ENCODE results near the gene RASA2.

GRCh38 chr3:141618103-141618910, 131.5 kb downstream of the RASA2 start:
- TF ChIP-seq POLR2AphosphoS5 (IDR thresholded peaks at IDR 0.05; ENCODE audit: low read depth) (no peak), EZH2 (IDR thresholded peaks at IDR 0.05; ENCODE audit: low read depth, unreplicated experiment) (no peak), REST (IDR thresholded peaks at IDR 0.05; ENCODE audit: unreplicated experiment) (no peak), NANOG (IDR thresholded peaks at IDR 0.05; ENCODE audit: borderline replicate concordance) (no peak), EZH2phosphoT487 (IDR thresholded peaks at IDR 0.05; ENCODE audit: unreplicated experiment) (no peak), ZNF114 (CRISPR knock-in tag; IDR thresholded peaks at IDR 0.05) (no peak)
- TF ChIP-seq, protein P1, sequence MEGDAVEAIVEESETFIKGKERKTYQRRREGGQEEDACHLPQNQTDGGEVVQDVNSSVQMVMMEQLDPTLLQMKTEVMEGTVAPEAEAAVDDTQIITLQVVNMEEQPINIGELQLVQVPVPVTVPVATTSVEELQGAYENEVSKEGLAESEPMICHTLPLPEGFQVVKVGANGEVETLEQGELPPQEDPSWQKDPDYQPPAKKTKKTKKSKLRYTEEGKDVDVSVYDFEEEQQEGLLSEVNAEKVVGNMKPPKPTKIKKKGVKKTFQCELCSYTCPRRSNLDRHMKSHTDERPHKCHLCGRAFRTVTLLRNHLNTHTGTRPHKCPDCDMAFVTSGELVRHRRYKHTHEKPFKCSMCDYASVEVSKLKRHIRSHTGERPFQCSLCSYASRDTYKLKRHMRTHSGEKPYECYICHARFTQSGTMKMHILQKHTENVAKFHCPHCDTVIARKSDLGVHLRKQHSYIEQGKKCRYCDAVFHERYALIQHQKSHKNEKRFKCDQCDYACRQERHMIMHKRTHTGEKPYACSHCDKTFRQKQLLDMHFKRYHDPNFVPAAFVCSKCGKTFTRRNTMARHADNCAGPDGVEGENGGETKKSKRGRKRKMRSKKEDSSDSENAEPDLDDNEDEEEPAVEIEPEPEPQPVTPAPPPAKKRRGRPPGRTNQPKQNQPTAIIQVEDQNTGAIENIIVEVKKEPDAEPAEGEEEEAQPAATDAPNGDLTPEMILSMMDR (conservative IDR thresholded peaks at IDR 0.05; ENCODE audit: low read depth in 2 of 2) = no peak
- TF ChIP-seq, protein P2, sequence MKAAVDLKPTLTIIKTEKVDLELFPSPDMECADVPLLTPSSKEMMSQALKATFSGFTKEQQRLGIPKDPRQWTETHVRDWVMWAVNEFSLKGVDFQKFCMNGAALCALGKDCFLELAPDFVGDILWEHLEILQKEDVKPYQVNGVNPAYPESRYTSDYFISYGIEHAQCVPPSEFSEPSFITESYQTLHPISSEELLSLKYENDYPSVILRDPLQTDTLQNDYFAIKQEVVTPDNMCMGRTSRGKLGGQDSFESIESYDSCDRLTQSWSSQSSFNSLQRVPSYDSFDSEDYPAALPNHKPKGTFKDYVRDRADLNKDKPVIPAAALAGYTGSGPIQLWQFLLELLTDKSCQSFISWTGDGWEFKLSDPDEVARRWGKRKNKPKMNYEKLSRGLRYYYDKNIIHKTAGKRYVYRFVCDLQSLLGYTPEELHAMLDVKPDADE (IDR thresholded peaks at IDR 0.05) = no peak

All from GM23338 (cell line).